Retinal pigment epithelial cell (primary cell): ENCODE data around the gene EFNA5.

Experiments used
- DNase-seq: peaks from one replicate; pipeline ENCODE4 v3.0.0-alpha.2; 2010; ENCODE audit warnings: low read depth
- H3K4me3 ChIP-seq: 2 replicates; pipeline ENCODE4 v1.5.1; 2011; ENCODE audit warnings: mild to moderate bottlenecking, low read length, control low read depth, moderate library complexity
- CTCF ChIP-seq: conservative IDR thresholded peaks from 2 replicates; pipeline ENCODE4 v1.5.1; 2011; ENCODE audit warnings: low read depth, low read length, control low read depth, inconsistent platforms

Gene EFNA5

GRCh38 chr5:107658528-107658927, 12.2 kb downstream of the EFNA5 start:
- no peak overlapping the region for H3K4me3 ChIP-seq
- DNase-seq, result no peak
- no peak for TF ChIP-seq CTCF

DNA sequence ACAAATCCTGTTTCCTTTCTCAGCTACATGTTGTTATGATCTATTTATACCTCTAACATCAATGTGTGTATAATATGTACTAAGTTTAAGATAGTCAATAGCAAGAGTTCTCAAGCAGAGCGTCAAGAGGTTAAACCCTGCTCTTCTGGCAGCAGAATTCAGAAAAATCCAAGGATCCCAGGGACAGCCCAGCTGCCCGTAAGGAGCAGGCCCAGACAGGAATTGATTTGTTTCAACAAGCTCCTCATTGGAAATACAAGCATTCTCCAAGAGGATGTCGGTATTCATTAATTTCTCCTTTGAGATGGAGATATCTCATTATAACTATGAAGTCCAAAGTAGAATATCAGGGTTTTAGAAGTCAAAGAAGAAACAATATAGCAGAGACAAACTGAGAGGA, 14.9 kb downstream of the EFNA5 start:
- no peak for DNase-seq
- no peak overlapping the region for H3K4me3 ChIP-seq
- no peak for TF ChIP-seq CTCF

DNA sequence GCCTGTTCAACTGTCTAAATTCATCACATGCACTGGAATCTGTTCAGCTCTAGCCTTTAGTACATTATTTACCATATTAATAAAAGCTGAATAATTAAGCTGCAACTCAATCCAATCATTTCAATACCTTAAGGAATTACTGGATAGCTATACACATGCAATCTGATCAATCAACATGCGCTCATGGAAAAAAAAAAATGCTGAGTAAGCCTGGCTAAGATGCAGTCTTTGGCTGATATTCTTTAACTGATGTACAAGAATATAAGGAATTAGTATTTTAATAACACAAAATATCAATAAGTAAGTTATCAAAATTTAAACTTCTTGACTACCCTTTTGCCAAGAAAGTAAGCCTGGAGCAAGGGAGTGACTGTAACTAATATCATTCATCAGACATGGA, 15.9 kb downstream of the EFNA5 start:
- DNase-seq, result no peak
- TF ChIP-seq CTCF, result no peak
- H3K4me3 ChIP-seq, result no peak overlapping the region

DNA sequence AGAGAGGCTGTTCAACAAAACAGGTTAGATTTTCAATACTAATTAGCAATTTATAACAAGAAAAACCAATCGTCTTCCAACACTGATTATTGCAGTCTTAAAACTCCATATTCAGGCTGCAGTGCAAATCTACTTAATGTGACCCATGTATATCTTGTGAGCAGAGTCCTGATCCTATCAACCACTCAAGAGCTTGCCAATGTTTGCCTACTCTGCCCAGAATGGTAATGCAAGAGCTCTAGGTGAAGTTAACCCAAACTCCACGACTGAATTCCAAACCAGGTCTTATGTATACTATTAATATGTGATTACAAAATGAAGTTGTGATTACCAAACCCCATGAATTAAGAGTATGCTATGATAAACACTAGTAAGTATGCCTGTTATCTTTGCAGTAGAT, 17.1 kb downstream of the EFNA5 start:
- no peak for DNase-seq
- no peak overlapping the region for H3K4me3 ChIP-seq
- TF ChIP-seq CTCF, result no peak

- TF ChIP-seq CTCF, result no peak
- DNase-seq, result no peak
- H3K4me3 ChIP-seq, result no peak overlapping the region
Observed at GRCh38 chr5:107652839-107653607, 17.7 kb downstream of the EFNA5 start.

- no peak overlapping the region for H3K4me3 ChIP-seq
- no peak for DNase-seq
- no peak for TF ChIP-seq CTCF
Observed at GRCh38 chr5:107652408-107652807, 18.3 kb downstream of the EFNA5 start.

- TF ChIP-seq CTCF, result no peak
- no peak overlapping the region for H3K4me3 ChIP-seq
- no peak for DNase-seq
Observed at GRCh38 chr5:107651325-107651724, 19.4 kb downstream of the EFNA5 start.
